Measurements from ENCODE around the gene CLK3.

CLK3 gene

GRCh38 chr15:74648051-74648842 lies 32.6 kb downstream of the CLK3 start:
- TF ChIP-seq EZH2phosphoT487 (IDR thresholded peaks at IDR 0.05; ENCODE audit: low read depth) = no peak
- no peak for TF ChIP-seq CTCF (IDR thresholded peaks at IDR 0.05; ENCODE audit: low read depth, low read length)
- Histone ChIP-seq H3K9ac (ENCODE audit: low read length) (no peak overlapping the region), H3K79me2 (ENCODE audit: low read length) (peaks cover 12% of the 10 kb centered on the region), H3K4me1 (ENCODE audit: low read length) (no peaks in the 10 kb centered on the region), H3K36me3 (replicated peaks; ENCODE audit: low read depth, low read length) (peaks cover 29% of the 10 kb centered on the region), H2AFZ (ENCODE audit: low read depth, low read length) (no peak overlapping the region), H3K27me3 (ENCODE audit: low read depth, low read length) (no peaks in the 10 kb centered on the region), H3K9me3 (ENCODE audit: insufficient read depth, low read length) (no peaks in the 10 kb centered on the region), H4K20me1 (ENCODE audit: insufficient read depth, low read length) (peaks cover 29% of the 10 kb centered on the region), H3K4me2 (ENCODE audit: low read length) (no peak overlapping the region), H3K4me3 (ENCODE audit: low read length) (no peak overlapping the region), H3K27ac (ENCODE audit: low read length) (no peak overlapping the region)

GRCh38 chr15:74651242-74651741 lies 35.7 kb downstream of the CLK3 start:
- H2AFZ ChIP-seq (ENCODE audit: low read depth, low read length) = no peak overlapping the region
- no peak overlapping the region for H3K4me3 ChIP-seq (ENCODE audit: low read length)
- no peak overlapping the region for H3K4me2 ChIP-seq (ENCODE audit: low read length)
- peaks cover 24% of the 10 kb centered on the region for H3K36me3 ChIP-seq (replicated peaks; ENCODE audit: low read depth, low read length)
- H3K27ac ChIP-seq (ENCODE audit: low read length) = no peak overlapping the region
- no peaks in the 10 kb centered on the region for H3K4me1 ChIP-seq (ENCODE audit: low read length)
- no peak for TF ChIP-seq EZH2phosphoT487 (IDR thresholded peaks at IDR 0.05; ENCODE audit: low read depth)
- TF ChIP-seq CTCF (IDR thresholded peaks at IDR 0.05; ENCODE audit: low read depth, low read length) = no peak
- peaks cover 9% of the 10 kb centered on the region; the same call in 1 of the 2 replicates for H3K79me2 ChIP-seq (ENCODE audit: low read length)
- no peak overlapping the region for H3K9ac ChIP-seq (ENCODE audit: low read length)
- H4K20me1 ChIP-seq (ENCODE audit: insufficient read depth, low read length) = peaks cover 19% of the 10 kb centered on the region
- no peaks in the 10 kb centered on the region for H3K27me3 ChIP-seq (ENCODE audit: low read depth, low read length)
- H3K9me3 ChIP-seq (ENCODE audit: insufficient read depth, low read length) = no peaks in the 10 kb centered on the region

GRCh38 chr15:74653426-74654102 lies 37.9 kb downstream of the CLK3 start:
- H3K4me1 ChIP-seq (ENCODE audit: low read length) = no peaks in the 10 kb centered on the region
- peaks cover 17% of the 10 kb centered on the region for H3K36me3 ChIP-seq (replicated peaks; ENCODE audit: low read depth, low read length)
- 0 out of 2 replicates have a peak, but pooled peaks cover 4% of the 10 kb centered on the region for H3K79me2 ChIP-seq (ENCODE audit: low read length)
- no peak for TF ChIP-seq CTCF (IDR thresholded peaks at IDR 0.05; ENCODE audit: low read depth, low read length)
- no peak for TF ChIP-seq EZH2phosphoT487 (IDR thresholded peaks at IDR 0.05; ENCODE audit: low read depth)
- H3K9ac ChIP-seq (ENCODE audit: low read length) = no peak overlapping the region
- no peaks in the 10 kb centered on the region for H3K27me3 ChIP-seq (ENCODE audit: low read depth, low read length)
- H2AFZ ChIP-seq (ENCODE audit: low read depth, low read length) = no peak overlapping the region
- no peak overlapping the region for H3K4me2 ChIP-seq (ENCODE audit: low read length)
- H3K4me3 ChIP-seq (ENCODE audit: low read length) = no peak overlapping the region
- H3K9me3 ChIP-seq (ENCODE audit: insufficient read depth, low read length) = no peaks in the 10 kb centered on the region
- H4K20me1 ChIP-seq (ENCODE audit: insufficient read depth, low read length) = peaks cover 9% of the 10 kb centered on the region; the same call in 1 of the 2 replicates
- H3K27ac ChIP-seq (ENCODE audit: low read length) = no peak overlapping the region

- Histone ChIP-seq H3K9ac (ENCODE audit: low read length) (no peak overlapping the region), H3K4me3 (ENCODE audit: low read length) (no peak overlapping the region), H4K20me1 (ENCODE audit: insufficient read depth, low read length) (peaks cover 7% of the 10 kb centered on the region; the same call in 1 of the 2 replicates), H3K27ac (ENCODE audit: low read length) (no peak overlapping the region), H3K4me2 (ENCODE audit: low read length) (no peak overlapping the region), H3K79me2 (ENCODE audit: low read length) (peaks cover 8% of the 10 kb centered on the region; the same call in 1 of the 2 replicates), H2AFZ (ENCODE audit: low read depth, low read length) (no peak overlapping the region), H3K36me3 (replicated peaks; ENCODE audit: low read depth, low read length) (peaks cover 17% of the 10 kb centered on the region), H3K27me3 (ENCODE audit: low read depth, low read length) (no peaks in the 10 kb centered on the region), H3K9me3 (ENCODE audit: insufficient read depth, low read length) (no peaks in the 10 kb centered on the region), H3K4me1 (ENCODE audit: low read length) (no peaks in the 10 kb centered on the region)
- no peak for TF ChIP-seq CTCF (IDR thresholded peaks at IDR 0.05; ENCODE audit: low read depth, low read length)
Measured at GRCh38 chr15:74655424-74655823, 39.8 kb downstream of the CLK3 start.
